GM12865 (cell line): ENCODE results near the gene CBFA2T3.

Experiments used
- DNase-seq: peaks from one replicate; pipeline ENCODE4 v3.0.0; 2010; ENCODE audit warnings: low read depth
- H3K4me3 ChIP-seq: 2 replicates; pipeline ENCODE4 v1.5.1; 2011; ENCODE audit warnings: mild to moderate bottlenecking, low read depth, low read length, control low read depth
- TF ChIP-seq, protein P1 (sequence below): IDR thresholded peaks from 2 replicates; pipeline ENCODE4 v1.5.1; 2011; ENCODE audit warnings: low read length, control low read depth, low read depth, inconsistent platforms; ENCODE audit not compliant: insufficient read depth; ENCODE audit errors: missing control alignments

CBFA2T3 gene

DNA sequence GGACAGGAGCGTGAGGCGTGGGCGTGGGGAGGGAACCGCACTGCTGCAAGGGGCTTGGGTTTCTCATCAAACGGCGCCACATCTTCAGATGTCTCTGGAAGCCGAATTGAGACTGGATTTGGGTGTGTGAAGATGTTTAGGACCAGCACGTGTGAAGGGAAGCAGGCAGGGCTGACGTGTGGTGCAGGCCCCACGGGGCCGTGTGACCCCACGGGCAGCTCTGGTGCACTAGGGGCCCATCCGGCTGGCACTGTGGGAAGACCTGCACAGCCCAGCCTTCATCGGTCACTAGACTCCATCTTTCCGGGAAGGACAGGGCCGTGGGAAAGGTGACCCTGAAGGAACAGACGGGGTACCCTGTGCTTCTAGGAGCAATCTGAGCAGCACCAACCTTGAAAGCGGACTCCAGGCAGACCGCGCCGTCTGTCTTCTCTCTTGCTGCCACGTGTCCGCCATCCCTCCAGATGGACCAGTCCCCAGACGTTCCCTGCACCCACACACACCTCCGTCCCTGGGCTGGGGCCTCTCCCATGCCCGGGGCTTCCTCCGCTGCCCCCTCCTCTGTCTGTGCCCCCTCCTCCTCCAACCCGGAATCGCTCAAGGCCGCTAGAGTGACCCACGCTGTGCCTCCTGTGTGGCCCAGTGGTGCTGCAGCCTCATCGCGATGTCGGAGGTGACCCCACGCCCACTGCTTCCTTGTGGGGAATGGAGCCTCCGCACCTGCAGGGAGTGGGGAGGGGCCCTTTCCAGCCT lies 23.4 kb upstream of the CBFA2T3 start:
- no peak overlapping the region for H3K4me3 ChIP-seq
- TF ChIP-seq, protein P1, sequence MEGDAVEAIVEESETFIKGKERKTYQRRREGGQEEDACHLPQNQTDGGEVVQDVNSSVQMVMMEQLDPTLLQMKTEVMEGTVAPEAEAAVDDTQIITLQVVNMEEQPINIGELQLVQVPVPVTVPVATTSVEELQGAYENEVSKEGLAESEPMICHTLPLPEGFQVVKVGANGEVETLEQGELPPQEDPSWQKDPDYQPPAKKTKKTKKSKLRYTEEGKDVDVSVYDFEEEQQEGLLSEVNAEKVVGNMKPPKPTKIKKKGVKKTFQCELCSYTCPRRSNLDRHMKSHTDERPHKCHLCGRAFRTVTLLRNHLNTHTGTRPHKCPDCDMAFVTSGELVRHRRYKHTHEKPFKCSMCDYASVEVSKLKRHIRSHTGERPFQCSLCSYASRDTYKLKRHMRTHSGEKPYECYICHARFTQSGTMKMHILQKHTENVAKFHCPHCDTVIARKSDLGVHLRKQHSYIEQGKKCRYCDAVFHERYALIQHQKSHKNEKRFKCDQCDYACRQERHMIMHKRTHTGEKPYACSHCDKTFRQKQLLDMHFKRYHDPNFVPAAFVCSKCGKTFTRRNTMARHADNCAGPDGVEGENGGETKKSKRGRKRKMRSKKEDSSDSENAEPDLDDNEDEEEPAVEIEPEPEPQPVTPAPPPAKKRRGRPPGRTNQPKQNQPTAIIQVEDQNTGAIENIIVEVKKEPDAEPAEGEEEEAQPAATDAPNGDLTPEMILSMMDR = no peak
- DNase-seq = no peak

DNA sequence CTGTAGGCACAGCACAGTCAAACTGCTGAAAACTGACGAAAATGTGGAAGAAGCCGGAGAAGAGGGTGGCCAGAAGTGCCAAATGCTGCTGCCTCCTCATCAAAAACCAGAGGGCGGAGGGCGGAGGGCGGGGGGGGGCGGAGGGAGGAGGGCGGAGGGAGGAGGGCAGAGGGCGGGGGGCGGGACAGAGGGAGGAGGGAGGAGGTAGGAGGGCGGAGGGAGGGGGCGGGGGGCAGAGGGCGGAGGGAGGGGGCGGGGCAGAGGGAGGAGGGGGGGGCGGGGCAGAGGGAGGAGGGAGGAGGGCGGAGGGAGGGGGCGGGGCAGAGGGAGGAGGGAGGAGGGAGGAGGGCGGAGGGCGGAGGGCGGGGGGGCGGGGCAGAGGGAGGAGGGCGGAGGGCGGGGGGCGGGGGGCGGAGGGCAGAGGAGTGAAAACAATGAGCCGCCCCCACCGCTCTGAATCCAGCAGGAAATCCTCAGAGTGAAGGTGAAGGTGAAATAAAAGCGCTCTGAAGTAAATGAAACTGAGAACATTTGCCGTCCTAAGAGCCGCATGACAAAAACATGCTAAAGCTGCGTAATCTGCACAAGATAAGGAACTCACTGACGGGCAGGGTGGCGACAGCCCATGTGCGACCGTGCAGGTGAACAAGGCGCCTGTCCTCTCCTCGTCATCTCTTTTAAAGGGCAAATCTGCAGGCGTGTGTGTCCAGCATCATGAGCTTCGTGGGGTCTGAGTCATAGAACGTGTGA lies 22.6 kb upstream of the CBFA2T3 start:
- no peak overlapping the region for H3K4me3 ChIP-seq
- no peak for DNase-seq
- TF ChIP-seq, protein P1 = no peak

DNA sequence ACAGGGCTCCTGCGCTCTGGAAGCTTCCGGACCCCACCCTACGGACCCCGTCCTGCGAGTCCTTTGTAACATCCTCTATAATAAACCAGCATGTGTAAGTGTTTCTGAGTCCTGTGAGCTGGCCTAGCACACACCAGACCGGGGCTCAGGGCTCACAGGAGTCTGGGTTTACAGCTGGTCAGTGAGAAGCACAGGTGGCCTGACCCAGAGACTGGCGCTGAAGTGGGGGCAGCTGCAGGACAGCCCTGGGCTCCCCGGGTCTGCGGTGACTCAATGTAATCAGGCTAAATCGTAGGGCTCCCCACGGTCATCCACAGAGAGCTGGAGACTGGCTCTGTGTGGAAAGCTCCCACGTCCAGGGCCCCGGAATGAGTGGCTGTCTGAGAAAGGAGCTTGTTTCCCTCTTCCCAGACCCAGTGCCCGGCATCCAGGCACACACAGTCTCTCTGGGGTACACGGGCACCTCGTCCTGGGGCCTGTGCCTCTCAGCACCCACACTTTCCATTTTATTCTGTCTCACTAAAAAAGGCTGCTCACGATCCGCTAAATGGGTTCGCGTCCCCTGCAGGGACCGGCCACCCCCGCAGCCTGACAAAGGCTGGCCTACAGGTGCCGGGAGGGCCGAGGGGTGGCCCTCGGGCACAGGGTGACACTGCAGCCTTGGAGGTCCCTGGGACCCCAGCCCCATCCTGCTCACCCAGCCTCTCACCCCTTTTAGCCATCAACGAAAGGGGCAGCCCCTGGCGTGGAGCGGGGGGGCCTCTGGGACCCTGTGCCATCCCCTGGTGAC lies 18.9 kb upstream of the CBFA2T3 start:
- DNase-seq = no peak
- no peak overlapping the region for H3K4me3 ChIP-seq
- TF ChIP-seq, protein P1 = no peak

DNA sequence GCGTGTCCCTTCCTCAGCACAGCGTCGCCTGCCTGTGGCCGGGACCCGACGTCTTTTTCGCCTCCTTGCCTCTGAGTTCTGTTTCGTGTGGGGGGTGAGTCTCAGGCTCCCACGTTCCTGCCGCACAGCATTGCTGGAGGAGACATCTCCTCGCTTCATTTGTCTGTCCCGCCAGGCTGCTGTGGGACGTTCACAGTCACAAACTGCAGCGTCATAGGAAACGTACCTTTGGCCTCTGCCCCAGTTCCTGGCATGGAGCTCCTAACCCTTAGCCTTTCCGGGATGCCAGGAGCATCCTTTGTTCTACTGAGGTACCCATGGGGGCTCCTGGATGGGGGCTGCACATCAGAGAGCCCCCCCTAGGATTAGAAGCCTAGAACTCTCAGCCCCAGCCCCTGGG lies 18.2 kb upstream of the CBFA2T3 start:
- TF ChIP-seq, protein P1 = no peak
- no peak overlapping the region for H3K4me3 ChIP-seq

DNA sequence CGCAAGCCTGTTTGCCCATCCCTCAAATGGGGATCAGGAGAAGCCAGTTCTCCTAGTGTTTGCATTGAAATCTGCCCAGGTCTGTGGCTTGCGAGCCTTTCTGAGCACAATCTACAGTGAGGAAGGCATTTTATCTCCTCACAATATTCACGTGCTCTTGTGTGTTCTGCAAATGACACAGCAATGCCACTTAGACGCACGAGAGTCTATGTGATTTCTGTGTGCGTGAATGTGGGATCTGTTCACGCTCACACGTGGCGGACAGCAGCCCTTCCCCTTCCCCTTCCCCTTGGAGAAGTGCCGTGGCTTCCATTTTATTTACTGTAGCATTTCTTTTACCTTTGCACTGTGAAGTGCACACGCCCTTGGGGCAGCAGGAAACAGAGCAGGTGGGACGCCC lies 17.7 kb upstream of the CBFA2T3 start:
- TF ChIP-seq, protein P1 = no peak
- DNase-seq = no peak
- no peak overlapping the region for H3K4me3 ChIP-seq

More for the DNA sequence above, 18.2 kb upstream of the CBFA2T3 start:
- DNase-seq = no peak

DNA sequence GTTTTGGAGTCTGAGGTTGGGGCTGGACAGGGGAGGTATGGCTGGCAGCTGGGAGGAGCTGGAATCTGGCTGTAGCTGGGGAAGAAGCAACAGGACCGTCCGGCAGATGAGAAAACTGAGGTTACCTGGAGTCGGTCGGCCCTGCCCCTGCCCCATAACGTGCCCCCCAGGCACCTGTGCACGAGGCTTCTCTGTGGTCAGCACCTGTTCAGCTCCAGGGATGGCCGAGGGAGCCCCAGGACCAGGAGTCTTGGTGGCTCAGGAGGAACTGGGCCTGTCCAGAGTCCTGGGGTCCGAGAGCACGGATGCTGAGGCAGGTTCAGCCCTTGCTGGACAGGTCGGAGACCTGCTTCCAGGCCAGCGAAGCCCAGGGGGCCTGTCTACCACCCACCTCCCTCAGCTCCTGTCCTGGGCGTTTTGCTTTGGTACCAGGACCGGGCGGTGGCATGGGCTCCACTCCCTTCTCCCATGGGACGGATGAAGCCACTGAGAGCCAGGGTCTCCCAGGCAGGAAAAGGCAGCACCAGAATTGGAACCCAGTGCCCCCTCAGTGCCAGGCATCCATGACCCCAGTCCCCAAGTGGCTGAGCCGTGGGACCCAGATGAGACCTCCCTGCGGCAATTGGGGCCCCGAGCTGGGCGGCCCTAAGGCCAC lies 17.1 kb upstream of the CBFA2T3 start:
- no peak for DNase-seq
- no peak overlapping the region for H3K4me3 ChIP-seq
- TF ChIP-seq, protein P1 = no peak
